IMR-90 (cell line): ENCODE results near the gene SLC35F1. TPM values are rescaled to one million over a fixed set of nuclear protein-coding genes. Genes with fewer than 3 reads are reported as not detected.

Source experiments
- ATAC-seq: fragments of 200-7000 bp; cut with Tn5 transposase; 2 replicates; pipeline ENCODE4 v1.9.1; 2020; ENCODE audit warnings: low read depth, mild to moderate bottlenecking, moderate library complexity
- BruUV-seq: library from RNA; stranded (reverse); fragments of 400-500 nt; replicated peaks from 2 replicates; lab custom pipeline; 2021; lab: Mats Ljungman, UMichigan
- CTCF ChIA-PET: fragments of 300-600 bp; formaldehyde crosslinking; extraction: SDS; loops from one replicate; lab custom pipeline; 2021; ENCODE audit warnings: antibody characterized with exemption; lab: Yijun Ruan, JAX
- POLR2A ChIA-PET: fragments of 300-600 bp; sonication (Branson Sonifier 250); formaldehyde crosslinking; loops from one replicate; lab custom pipeline; 2022; ENCODE audit warnings: antibody characterized with exemption; ENCODE audit not compliant: unreplicated experiment; lab: Charles Lee
- DNase-seq: peaks from one replicate; pipeline ENCODE4 v3.0.0; 2013
- H2AFZ ChIP-seq: replicated peaks from 2 replicates; pipeline ENCODE3; 2013; ENCODE audit warnings: low read length, mild to moderate bottlenecking; ENCODE audit not compliant: poor library complexity
- H2AK5ac ChIP-seq: 2 replicates; pipeline ENCODE4 v1.6.1; 2013; ENCODE audit warnings: low read depth, low read length, inconsistent platforms
- H2AK9ac ChIP-seq: replicated peaks from 2 replicates; pipeline ENCODE3; 2013; ENCODE audit warnings: mild to moderate bottlenecking, low read depth, low read length, moderate library complexity; ENCODE audit not compliant: poor library complexity
- H2BK120ac ChIP-seq: 2 replicates; pipeline ENCODE4 v1.6.1; 2013; ENCODE audit warnings: low read depth, low read length, inconsistent platforms
- H2BK15ac ChIP-seq: 3 replicates; pipeline ENCODE4 v1.6.1; 2013; ENCODE audit warnings: low read depth, low read length, inconsistent platforms
- H2BK20ac ChIP-seq: 2 replicates; pipeline ENCODE4 v1.6.1; 2013; ENCODE audit warnings: low read depth, mild to moderate bottlenecking, inconsistent platforms, low read length, moderate library complexity
- H2BK5ac ChIP-seq: 2 replicates; pipeline ENCODE4 v1.6.1; 2013; ENCODE audit warnings: mild to moderate bottlenecking, low read depth, low read length, inconsistent platforms; ENCODE audit not compliant: poor library complexity, severe bottlenecking
- H3K14ac ChIP-seq: replicated peaks from 2 replicates; pipeline ENCODE4 v1.6.1; 2013; ENCODE audit warnings: low read depth, low read length, inconsistent platforms
- H3K18ac ChIP-seq: 2 replicates; pipeline ENCODE4 v1.6.1; 2013; ENCODE audit warnings: low read depth, low read length, control low read depth
- H3K23ac ChIP-seq: 2 replicates; pipeline ENCODE4 v1.6.1; 2013; ENCODE audit warnings: low read depth, low read length, inconsistent platforms
- H3K27ac ChIP-seq: 2 replicates; pipeline ENCODE4 v1.5.1; 2013; ENCODE audit warnings: mild to moderate bottlenecking, control low read depth, low read length; ENCODE audit not compliant: insufficient read depth
- H3K27me3 ChIP-seq: 2 replicates; pipeline ENCODE4 v1.6.1; 2013; ENCODE audit warnings: low read length; ENCODE audit not compliant: control insufficient read depth, insufficient read depth
- H3K36me3 ChIP-seq: 2 replicates; pipeline ENCODE4 v1.6.1; 2013; ENCODE audit warnings: low read length, mixed read lengths; ENCODE audit not compliant: control insufficient read depth, insufficient read depth
- H3K4ac ChIP-seq: 2 replicates; pipeline ENCODE4 v1.6.1; 2013; ENCODE audit warnings: low read depth, low read length, inconsistent platforms
- H3K4me1 ChIP-seq: 2 replicates; pipeline ENCODE4 v1.6.1; 2013; ENCODE audit warnings: low read length, mixed read lengths; ENCODE audit not compliant: control insufficient read depth, insufficient read depth
- H3K4me2 ChIP-seq: 2 replicates; pipeline ENCODE4 v1.6.1; 2013; ENCODE audit warnings: low read depth, mild to moderate bottlenecking, control low read depth, low read length, moderate library complexity
- H3K4me3 ChIP-seq: 2 replicates; pipeline ENCODE4 v1.5.1; 2013; ENCODE audit warnings: low read depth, mild to moderate bottlenecking, control low read depth, low read length, moderate library complexity; ENCODE audit not compliant: insufficient read depth
- H3K56ac ChIP-seq: 2 replicates; pipeline ENCODE4 v1.6.1; 2013; ENCODE audit warnings: low read length, inconsistent platforms; ENCODE audit not compliant: insufficient read depth; ENCODE audit errors: extremely low read depth
- H3K79me1 ChIP-seq, 2 experiments: 2 replicates each; pipeline ENCODE4 v1.6.1; 2013; ENCODE audit warnings: low read length in 2 of 2, inconsistent platforms in 1 of 2, low read depth in 1 of 2
- H3K9ac ChIP-seq: 2 replicates; pipeline ENCODE4 v1.6.1; 2013; ENCODE audit warnings: low read depth, low read length, control low read depth
- H3K9me1 ChIP-seq: 2 replicates; pipeline ENCODE4 v1.6.1; 2013; ENCODE audit warnings: low read length, inconsistent platforms; ENCODE audit not compliant: insufficient read depth
- H3K9me3 ChIP-seq: 2 replicates; pipeline ENCODE4 v1.6.1; 2013; ENCODE audit warnings: low read length; ENCODE audit not compliant: control insufficient read depth, insufficient read depth
- H4K20me1 ChIP-seq: 2 replicates; pipeline ENCODE4 v1.6.1; 2013; ENCODE audit warnings: low read length, inconsistent platforms; ENCODE audit not compliant: insufficient read depth
- H4K5ac ChIP-seq: 2 replicates; pipeline ENCODE4 v1.6.1; 2013; ENCODE audit warnings: mild to moderate bottlenecking, low read depth, low read length, control low read depth
- H4K8ac ChIP-seq, 2 experiments: 2 replicates each; pipeline ENCODE4 v1.6.1; 2013; ENCODE audit warnings: low read depth in 2 of 2, low read length in 2 of 2, control low read depth in 1 of 2, inconsistent platforms in 1 of 2
- H4K91ac ChIP-seq: 2 replicates; pipeline ENCODE4 v1.6.1; 2013; ENCODE audit warnings: low read depth, low read length, inconsistent platforms; ENCODE audit not compliant: insufficient read depth
- BHLHE40 ChIP-seq: fragments of 150-350 bp; IDR thresholded peaks from 2 replicates; pipeline ENCODE4 v1.6.1; 2016; ENCODE audit warnings: mild to moderate bottlenecking, low read depth, low read length
- MAZ ChIP-seq: IDR thresholded peaks from 2 replicates; pipeline ENCODE4 v1.6.1; 2012; ENCODE audit warnings: low read depth, mild to moderate bottlenecking, low read length, improper control_type of control experiment, moderate library complexity, borderline replicate concordance
- MXI1 ChIP-seq: IDR thresholded peaks from 2 replicates; pipeline ENCODE4 v1.6.1; 2012; ENCODE audit warnings: low read depth, mild to moderate bottlenecking, low read length, moderate library complexity, borderline replicate concordance
- NFE2L2 ChIP-seq: fragments of 150-350 bp; IDR thresholded peaks from 2 replicates; pipeline ENCODE4 v1.6.1; 2016; ENCODE audit warnings: low read depth, mild to moderate bottlenecking, low read length
- RCOR1 ChIP-seq: IDR thresholded peaks from 2 replicates; pipeline ENCODE4 v1.6.1; 2012; ENCODE audit warnings: mild to moderate bottlenecking, low read length, improper control_type of control experiment; ENCODE audit not compliant: insufficient replicate concordance
- SMC3 ChIP-seq: fragments of 150-350 bp; IDR thresholded peaks from 2 replicates; pipeline ENCODE4 v1.6.1; 2016; ENCODE audit warnings: low read depth, mild to moderate bottlenecking, antibody characterized with exemption, low read length, moderate library complexity
- USF2 ChIP-seq: fragments of 150-350 bp; IDR thresholded peaks from 2 replicates; pipeline ENCODE4 v1.6.1; 2017; ENCODE audit warnings: mild to moderate bottlenecking, antibody characterized with exemption, low read length, low read depth
- WGBS, 2 experiments: methylation state at CpG; one replicate each; pipeline versions ENCODE4 v1.1.5 to v1.1.7; 2013; ENCODE audit warnings: missing lambda C conversion rate in 2 of 2; ENCODE audit not compliant: insufficient read length in 1 of 2; ENCODE audit errors: extremely low coverage in 2 of 2; 5-methylcytosine and 5-hydroxymethylcytosine counted together
- dilution Hi-C: fragments of 300-500 bp; cut with HindIII; formaldehyde crosslinking; loops from one replicate; pipeline ENCODE4 v1.14.3; 2018; ENCODE audit warnings: low sequenced_read_pairs; ENCODE audit not compliant: unreplicated experiment
- in situ Hi-C: fragments of 300-500 bp; cut with MboI; formaldehyde crosslinking; loops from 3 replicates; pipeline ENCODE4 v1.14.3; 2019; ENCODE audit warnings: low sequenced_read_pairs, inconsistent platforms, mixed read lengths
- intact Hi-C: fragments of 100-400 bp; cut with micrococcal nuclease; formaldehyde crosslinking; loops from 2 replicates; pipeline ENCODE4 v1.10.0; 2022
- polyA plus RNA-seq, 3 experiments: library from polyadenylated mRNA; depleted of rRNA; stranded (reverse); fragments of >200 nt; gene quantifications; 2 replicates each; pipeline ENCODE4 v1.2.3, GENCODE V29; 2012; ENCODE audit warnings: low replicate concordance in 1 of 3
- total RNA-seq: library from RNA; depleted of rRNA; stranded (reverse); fragments of >200 nt; gene quantifications from 2 replicates; pipeline ENCODE4 v1.2.3, GENCODE V29; 2012

SLC35F1 gene
- total and polyA plus RNA-seq, 2 of the 4 experiments (the other 2 are of a cell fraction): not detected

GRCh38 chr6:118280210-118280609 lies 373.1 kb downstream of the SLC35F1 start:
- intact Hi-C loops (loop anchor here (5.0 kb wide), 3 partner anchors 617 to 832 kb away; no protein-coding TSS in a partner anchor), in situ Hi-C loops (loop anchor here (10.0 kb wide), 3 partner anchors 345 to 525 kb away; no protein-coding TSS in a partner anchor), dilution Hi-C loops (no loop called here)
- ATAC-seq: peak; percentile 29
- Histone ChIP-seq H2AK5ac (no peak overlapping the region), H4K20me1 (no peaks in the 10 kb centered on the region), H3K36me3 (no peaks in the 10 kb centered on the region), H3K79me1 (no peaks in the 10 kb centered on the region), H4K5ac (no peak overlapping the region), H3K56ac (no peak overlapping the region), H3K14ac (no peak overlapping the region), H2BK15ac (no peak overlapping the region), H2BK120ac (no peak overlapping the region), H2AK9ac (no peak overlapping the region), H3K4me2 (no peak overlapping the region), H4K91ac (no peak overlapping the region), H3K4ac (no peak overlapping the region), H2BK5ac (no peak overlapping the region), H2BK20ac (no peak overlapping the region), H3K27ac (no peak overlapping the region), H3K9me1 (no peaks in the 10 kb centered on the region), H3K4me1 (no peaks in the 10 kb centered on the region), H3K9ac (no peak overlapping the region), H3K23ac (no peak overlapping the region), H3K9me3 (no peaks in the 10 kb centered on the region), H4K8ac (no peak overlapping the region), H3K18ac (no peak overlapping the region), H3K4me3 (no peak overlapping the region), H2AFZ (no peak overlapping the region), H3K27me3 (peaks cover 11% of the 10 kb centered on the region)
- peak; percentile 21 for DNase-seq
- no CpG with 5 or more reads among the region's 2 CpGs for WGBS, 2 experiments
- BruUV-seq: no TSS peak
- POLR2A ChIA-PET: no interaction called here
- CTCF ChIA-PET: interaction anchor here (0.7 kb wide), 2 partner anchors 271 to 448 kb away, joined by 3 read pairs; no protein-coding TSS in a partner anchor
- TF ChIP-seq MAZ (no peak), MXI1 (no peak), USF2 (no peak), RCOR1 (no peak), NFE2L2 (no peak), BHLHE40 (peak; percentile 69), SMC3 (no peak)
